HG03378 (cell line): ENCODE results near the gene CDK7.
"Not testable (repeated sequence)": the region's sequence is repeated elsewhere in the genome, so short reads cannot be mapped to it uniquely, and the experiment has no call there.

Source experiments
- ATAC-seq: cut with Tn5 transposase; IDR thresholded peaks from one replicate; pipeline ENCODE4 v1.9.1; 2021; ENCODE audit warnings: mild to moderate bottlenecking, moderate library complexity; ENCODE audit not compliant: unreplicated experiment

The CDK7 gene

GRCh38 chr5:69234457-69235268 is at the start of gene CDK7:
CDK7 (plus strand) TSS chr5:69234886; CDS start chr5:69234976, 90 bp downstream.
- peak; percentile 91 for ATAC-seq

GRCh38 chr5:69187342-69187741 is 47.3 kb upstream of the CDK7 start:
- no peak for ATAC-seq

- ATAC-seq, result no peak
Measured at GRCh38 chr5:69188811-69189161, 45.9 kb upstream of the CDK7 start.

GRCh38 chr5:69189162-69190086 is 45.3 kb upstream of the CDK7 start, which contains the start of gene CENPH:
CENPH (plus strand) TSS chr5:69189583; CDS start chr5:69189635, 52 bp downstream.
- peak; percentile 81 for ATAC-seq

- ATAC-seq, result no peak
Measured at GRCh38 chr5:69202497-69202896, 32.2 kb upstream of the CDK7 start.

- ATAC-seq, result no peak
Measured at GRCh38 chr5:69206528-69207190, 28.0 kb upstream of the CDK7 start.

- no peak for ATAC-seq
Measured at GRCh38 chr5:69209602-69210001, 25.1 kb upstream of the CDK7 start.

GRCh38 chr5:69211200-69211599 is 23.5 kb upstream of the CDK7 start:
- ATAC-seq, result no peak

- ATAC-seq, result no peak
Measured at GRCh38 chr5:69212022-69212421, 22.7 kb upstream of the CDK7 start.

- ATAC-seq, result no peak
Measured at GRCh38 chr5:69213513-69214215, 21.0 kb upstream of the CDK7 start.

GRCh38 chr5:69217151-69217511 is 17.6 kb upstream of the CDK7 start:
- no peak for ATAC-seq

- ATAC-seq, result peak; percentile 79
Measured at GRCh38 chr5:69217548-69218526, 16.8 kb upstream of the CDK7 start.

- ATAC-seq, result no peak
Measured at GRCh38 chr5:69219939-69220338, 14.7 kb upstream of the CDK7 start.

GRCh38 chr5:69220371-69220770 is 14.3 kb upstream of the CDK7 start:
- not testable (repeated sequence) for ATAC-seq

GRCh38 chr5:69220833-69221232 is 13.9 kb upstream of the CDK7 start:
- not testable (repeated sequence) for ATAC-seq

GRCh38 chr5:69224520-69224919 is 10.2 kb upstream of the CDK7 start:
- no peak for ATAC-seq

- no peak for ATAC-seq
Measured at GRCh38 chr5:69225860-69226259, 8.8 kb upstream of the CDK7 start.

GRCh38 chr5:69230181-69230580 is 4.5 kb upstream of the CDK7 start:
- ATAC-seq, result no peak

GRCh38 chr5:69231281-69231680 is 3.4 kb upstream of the CDK7 start:
- ATAC-seq, result no peak
